HG03064 (cell line): ENCODE results near the gene ITLN2.
"Not testable (repeated sequence)": the region's sequence is repeated elsewhere in the genome, so short reads cannot be mapped to it uniquely, and the experiment has no call there.

Experiments used
- ATAC-seq: cut with Tn5 transposase; IDR thresholded peaks from one replicate; pipeline ENCODE4 v1.9.1; 2021; ENCODE audit warnings: low read depth; ENCODE audit not compliant: unreplicated experiment

ITLN2 gene

DNA sequence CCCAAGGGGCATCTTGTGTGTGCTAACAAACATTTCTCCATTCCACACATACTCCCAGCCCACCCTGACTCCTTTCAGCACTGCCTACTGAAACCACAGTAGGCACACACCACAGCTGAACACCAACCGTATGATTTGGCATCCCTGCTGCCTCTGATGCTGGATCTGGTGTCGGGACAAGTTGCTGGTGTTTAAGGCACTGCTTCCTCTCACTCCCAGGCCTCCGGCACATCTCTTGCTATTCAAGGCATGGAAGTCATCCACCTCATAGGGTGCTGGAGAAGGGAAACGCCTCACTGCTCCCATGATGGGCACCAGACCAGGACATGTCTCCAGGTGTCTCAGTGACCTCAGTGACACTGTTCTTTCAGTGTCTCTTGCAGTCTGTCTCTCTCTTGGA is 2.4 kb upstream of the ITLN2 start:
- ATAC-seq: no peak

DNA sequence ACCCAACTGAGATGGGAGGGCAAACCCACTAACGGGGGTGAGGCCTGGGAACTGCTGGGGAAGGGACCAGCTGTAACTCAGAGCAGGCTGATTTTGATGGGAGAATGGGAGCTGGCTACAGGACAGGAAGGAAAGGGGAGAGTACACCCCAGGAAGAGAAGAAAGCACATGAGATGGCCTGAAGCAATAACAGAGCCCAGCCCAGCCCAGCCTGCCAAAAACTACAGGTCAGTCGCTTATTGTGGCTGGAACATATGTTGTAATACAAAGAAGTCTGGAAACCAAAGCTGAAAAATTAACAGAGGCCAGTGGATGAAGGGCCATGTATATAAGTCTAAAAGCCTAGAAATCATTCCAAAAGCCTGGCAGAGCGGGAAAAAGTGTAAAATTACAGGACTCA is 1.6 kb downstream of the ITLN2 start:
- no peak for ATAC-seq

DNA sequence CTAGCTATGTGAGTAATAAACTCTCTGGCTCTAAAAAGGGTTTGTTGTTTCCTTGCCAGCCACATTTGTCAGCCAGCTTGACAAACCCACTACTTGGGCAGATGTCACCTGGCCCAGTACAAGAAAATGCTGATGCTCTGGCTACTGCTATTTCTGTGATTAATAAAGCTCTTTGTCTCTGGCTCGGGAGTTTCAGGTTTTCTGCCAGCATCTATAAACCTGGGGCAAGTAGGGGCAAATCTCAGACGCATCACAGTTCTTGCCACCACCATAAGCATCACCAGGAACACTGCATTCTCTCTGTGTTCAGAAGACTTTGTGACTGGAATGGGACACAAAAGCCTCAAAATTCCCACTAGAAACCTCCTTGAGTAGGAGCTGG is 2.5 kb downstream of the ITLN2 start:
- no peak for ATAC-seq

- ATAC-seq: no peak
Measured at GRCh38 chr1:160951443-160952128, 3.0 kb downstream of the ITLN2 start.

DNA sequence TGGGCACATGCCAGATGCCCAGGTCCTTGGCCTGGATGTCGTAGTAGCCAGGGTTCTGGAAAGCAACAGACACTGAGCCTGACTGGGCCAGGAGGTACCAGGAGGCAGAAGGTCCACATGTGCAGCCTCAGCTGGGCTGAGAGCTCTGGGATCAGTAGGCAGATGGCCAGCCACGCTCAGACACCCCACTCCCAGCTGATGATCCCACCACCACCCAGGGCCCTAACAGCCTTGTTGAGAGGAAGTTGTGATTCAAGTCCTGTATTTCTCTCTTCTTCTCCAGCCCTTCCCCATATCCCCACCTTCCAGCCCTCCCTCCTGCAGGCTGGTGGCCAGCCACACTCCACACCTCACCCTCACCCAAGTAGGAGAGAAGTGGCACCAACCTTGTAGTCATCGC is 4.0 kb downstream of the ITLN2 start:
- no peak for ATAC-seq

DNA sequence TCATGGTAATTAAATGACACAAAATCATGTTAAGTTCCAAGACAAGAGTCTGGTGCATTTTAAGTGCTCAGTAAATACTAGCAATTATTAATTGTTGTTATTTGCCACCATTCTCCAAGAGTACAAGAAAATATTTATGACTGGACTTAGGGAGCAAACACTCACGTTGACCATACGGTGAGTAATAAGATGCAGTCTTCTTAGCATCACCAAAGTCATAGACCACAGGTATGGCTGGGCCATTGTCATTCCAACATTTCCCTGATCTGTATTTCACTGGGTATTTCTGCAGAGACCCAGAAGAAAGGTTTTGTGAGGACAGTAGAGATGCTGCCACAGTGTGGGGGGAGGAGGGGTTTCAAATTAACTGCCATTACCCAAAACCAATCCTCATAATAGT is 4.7 kb downstream of the ITLN2 start:
- no peak for ATAC-seq

DNA sequence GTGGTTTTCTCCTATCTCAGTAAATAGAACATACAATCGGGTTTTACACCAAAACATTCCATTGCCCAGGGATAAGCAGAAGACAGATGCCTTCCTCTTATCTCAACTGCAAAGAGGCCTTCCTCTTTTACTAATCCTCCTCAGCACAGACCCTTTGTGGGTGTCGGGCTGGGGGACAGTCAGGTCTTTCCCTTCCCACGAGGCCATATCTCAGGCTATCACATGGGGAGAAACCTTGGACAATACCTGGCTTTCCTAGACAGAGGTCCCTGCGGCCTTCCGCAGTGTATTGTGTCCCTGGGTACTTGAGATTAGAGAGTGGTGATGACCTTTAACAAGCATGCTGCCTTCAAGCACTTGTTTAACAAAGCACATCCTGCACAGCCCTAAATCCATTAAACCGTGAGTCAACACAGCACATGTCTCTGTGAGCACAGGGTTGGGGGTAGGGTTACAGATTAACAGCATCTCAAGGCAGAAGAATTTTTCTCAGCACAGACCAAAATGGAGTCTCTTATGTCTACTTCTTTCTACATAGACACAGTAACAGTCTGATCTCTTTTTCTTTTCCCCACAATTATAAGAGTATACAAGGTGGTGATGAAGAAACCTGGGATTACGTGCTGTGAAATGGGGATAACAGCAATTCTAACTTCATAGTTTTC is 5.3 kb downstream of the ITLN2 start:
- not testable (repeated sequence) for ATAC-seq

DNA sequence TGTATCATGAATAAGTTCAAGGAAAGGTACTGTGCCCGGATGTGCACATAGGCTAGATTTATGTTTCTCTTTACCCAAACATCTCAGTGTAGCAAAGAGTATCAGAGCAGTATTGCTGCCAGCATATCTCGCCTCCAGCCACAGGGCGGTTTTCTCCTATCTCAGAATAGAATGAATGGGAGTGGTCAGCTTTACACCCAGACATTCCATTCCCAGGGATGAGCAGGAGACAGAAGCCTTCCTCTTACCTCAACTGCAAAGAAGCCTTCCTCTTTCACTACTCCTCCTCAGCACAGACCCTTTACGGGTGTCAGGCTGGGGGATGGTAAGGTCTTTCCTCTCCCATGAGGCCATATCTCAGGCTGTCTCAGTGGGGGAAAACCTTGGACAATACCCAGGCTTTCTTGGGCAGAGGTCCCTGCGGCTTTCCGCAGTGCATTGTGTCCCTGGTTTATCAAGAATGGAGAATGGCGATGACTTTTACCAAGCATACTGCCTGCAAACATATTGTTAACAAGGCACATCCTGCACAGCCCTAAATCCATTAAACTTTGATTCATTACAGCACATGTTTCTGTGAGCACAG is 7.3 kb downstream of the ITLN2 start:
- ATAC-seq: not testable (repeated sequence)

DNA sequence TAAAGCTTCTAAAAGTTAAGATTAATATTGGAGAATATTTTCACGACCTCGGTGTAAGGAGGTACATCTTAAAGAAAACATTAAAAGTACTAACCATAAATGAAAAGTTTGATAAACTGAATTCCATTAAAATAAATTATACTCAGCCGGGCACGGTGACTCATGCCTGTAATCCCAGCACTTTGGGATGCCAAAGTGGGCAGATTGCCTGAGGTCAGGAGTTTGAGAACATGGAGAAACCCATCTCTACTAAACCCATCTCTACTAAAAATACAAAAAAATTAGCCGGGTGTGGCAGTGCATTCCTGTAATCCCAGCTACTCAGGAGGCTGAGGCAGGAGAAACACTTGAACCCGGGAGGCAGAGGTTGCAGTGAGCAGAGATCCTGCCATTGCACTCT is 8.7 kb downstream of the ITLN2 start:
- ATAC-seq: not testable (repeated sequence)

DNA sequence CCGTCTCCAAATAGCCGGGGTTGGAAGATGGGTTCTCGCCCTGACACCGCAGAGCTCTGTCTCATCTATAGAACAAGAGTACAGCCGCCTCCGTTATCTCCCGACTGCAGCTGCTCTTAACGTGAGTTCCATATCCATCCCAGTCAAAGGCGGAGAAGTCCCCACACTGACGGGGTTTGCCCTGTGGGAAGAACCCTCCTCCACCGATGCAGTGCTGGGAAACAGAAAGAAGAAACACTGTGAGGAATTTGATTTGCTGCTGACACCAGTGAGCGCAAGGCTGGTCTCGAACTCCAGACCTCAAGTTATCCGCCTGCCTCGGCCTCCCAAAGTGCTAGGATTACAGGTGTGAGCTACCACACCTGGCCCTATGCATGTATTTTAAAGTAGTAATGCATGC is 9.5 kb downstream of the ITLN2 start:
- no peak for ATAC-seq

DNA sequence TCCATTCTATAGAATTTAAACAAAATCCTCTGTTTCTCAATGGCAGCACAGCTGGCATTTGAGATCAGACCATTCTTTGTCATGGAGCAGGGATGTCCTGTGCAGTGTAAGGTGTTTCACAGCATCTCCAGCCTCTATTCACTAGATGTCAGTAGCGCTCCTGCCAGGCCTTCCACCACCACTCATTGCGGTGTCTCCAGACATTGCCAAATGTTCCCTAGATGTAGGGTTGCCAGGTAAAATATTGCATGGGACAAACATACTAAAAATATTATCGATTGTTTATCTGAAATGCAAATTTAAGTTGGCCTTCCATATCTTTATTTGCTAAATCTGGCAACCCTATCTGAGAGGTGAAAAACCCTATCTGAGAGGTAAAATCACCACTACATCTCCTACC is 11.7 kb downstream of the ITLN2 start:
- ATAC-seq: no peak

DNA sequence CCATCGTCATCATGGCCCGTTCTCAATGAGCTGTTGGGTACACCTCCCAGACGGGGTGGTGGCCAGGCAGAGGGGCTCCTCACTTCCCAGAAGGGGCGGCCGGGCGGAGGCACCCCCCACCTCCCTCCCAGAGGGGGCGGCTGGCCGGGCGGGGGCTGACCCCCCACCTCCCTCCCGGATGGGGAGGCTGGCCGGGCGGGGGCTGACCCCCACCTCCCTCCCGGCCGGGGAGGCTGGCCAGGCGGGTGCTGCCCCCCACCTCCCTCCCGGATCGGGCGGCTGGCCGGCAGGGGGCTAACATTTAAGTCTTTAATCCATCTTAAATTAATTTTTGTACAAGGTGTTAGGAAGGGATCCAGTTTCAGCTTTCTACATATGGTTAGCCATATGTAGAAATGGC is 17.9 kb downstream of the ITLN2 start:
- ATAC-seq: not testable (repeated sequence)

DNA sequence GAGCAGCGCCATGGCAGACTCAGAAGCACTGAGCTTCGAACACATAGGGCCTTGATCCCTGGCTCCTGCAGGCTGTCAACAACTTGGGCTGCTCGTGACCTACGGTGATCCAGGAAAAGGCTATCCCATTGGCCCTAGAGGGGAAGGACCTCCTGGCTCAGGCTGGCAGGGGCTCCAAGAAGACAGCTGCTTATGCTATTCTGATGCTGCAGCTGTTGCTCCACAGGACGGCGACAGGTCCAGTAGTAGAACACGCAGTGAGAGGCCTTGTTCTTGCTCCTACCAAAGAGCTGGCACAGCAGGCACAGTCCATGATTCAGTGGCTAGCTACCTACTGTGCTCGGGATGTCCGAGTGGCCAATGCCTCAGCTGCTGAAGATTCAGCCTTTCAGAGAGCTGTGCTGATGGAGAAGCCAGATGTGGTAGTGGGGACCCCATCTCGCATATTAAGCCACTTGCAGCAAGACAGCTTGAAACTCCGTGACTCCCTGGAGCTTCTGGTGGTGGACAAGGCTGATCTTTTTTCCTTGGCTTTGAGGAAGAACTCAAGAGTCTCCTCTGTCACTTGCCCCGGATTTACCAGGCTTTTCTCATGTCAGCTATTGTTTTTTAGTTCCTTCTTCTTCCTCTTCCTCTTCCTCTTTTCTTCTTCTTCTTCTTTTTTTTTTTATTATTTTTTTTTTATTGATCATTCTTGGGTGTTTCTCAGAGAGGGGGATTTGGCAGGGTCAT is 18.9 kb downstream of the ITLN2 start:
- no peak for ATAC-seq

DNA sequence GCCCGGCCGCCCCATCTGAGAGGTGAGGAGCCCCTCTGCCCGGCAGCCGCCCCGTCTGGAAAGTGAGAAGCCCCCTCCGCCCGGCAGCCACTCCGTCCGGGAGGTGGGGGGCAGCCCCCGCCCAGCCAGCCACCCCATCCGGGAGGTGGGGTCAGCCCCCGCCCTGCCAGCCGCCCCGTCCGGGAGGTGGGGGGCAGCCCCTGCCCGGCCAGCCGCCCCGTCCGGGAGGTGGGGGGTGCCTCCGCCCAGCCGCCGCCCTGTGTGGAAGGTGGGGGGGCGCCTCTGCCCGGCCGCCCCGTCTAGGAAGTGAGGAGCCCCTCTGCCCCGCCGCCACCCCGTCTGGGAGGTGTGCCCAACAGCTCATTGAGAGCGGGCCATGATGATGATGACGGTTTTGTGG is 21.3 kb downstream of the ITLN2 start:
- ATAC-seq: not testable (repeated sequence)

GRCh38 chr1:160925652-160926244 is 28.9 kb downstream of the ITLN2 start:
- ATAC-seq: no peak

- ATAC-seq: no peak
Measured at GRCh38 chr1:160924791-160925651, 29.6 kb downstream of the ITLN2 start.

GRCh38 chr1:160916666-160917065 is 37.9 kb downstream of the ITLN2 start:
- ATAC-seq: no peak

DNA sequence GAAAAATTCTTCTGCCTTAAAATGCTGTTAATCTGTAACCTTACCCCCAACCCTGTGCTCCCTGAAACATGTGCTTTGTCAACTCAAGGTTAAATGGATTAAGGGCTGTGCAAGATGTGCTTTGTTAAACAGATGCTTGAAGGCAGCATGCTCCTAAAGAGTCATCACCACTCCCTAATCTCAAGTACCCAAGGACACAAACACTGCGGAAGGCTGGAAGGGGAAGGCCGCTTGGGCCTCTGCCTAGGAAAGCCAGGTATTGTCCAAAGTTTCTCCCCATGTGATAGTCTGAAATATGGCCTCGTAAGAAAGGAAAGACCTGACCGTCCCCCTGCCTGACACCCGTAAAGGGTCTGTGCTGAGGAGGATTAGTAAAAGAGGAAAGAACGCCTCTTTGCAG is 41.4 kb downstream of the ITLN2 start:
- not testable (repeated sequence) for ATAC-seq

- no peak for ATAC-seq
Measured at GRCh38 chr1:160911925-160912324, 42.7 kb downstream of the ITLN2 start.

DNA sequence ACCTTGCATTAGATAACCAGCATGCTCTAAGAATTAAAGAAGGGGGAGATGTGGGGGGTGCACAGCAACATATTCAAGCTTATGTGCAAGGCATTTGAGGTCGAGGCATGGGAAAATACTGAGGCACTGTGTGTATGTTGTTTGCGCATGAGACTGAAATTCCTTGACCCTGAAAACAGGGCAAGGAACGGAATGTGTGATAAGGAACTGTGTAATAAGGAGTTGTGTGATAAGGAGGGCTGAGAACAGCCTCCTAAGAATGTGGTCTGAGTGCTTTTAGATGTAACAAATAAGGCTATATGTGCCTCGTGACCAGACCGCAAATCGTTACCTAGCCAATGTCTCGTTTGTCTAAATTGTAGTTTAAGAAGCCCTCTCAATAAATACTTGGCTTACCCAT is 43.2 kb downstream of the ITLN2 start:
- ATAC-seq: no peak
